Endothelial cell of umbilical vein (primary cell): ENCODE results near the gene UPF1. TPM values are rescaled to one million over a fixed set of nuclear protein-coding genes. Genes with fewer than 3 reads are reported as not detected.

Source experiments
- BruUV-seq: library from RNA; stranded (reverse); fragments of 400-500 nt; replicated peaks from 2 replicates; lab custom pipeline; 2021; lab: Mats Ljungman, UMichigan
- CTCF ChIA-PET: fragments of 300-600, 350-600 bp; sonication (Branson Sonifier 250); formaldehyde crosslinking; loops from one replicate; lab custom pipeline; 2021; ENCODE audit warnings: antibody characterized with exemption, inconsistent platforms; lab: Charles Lee
- POLR2A ChIA-PET: fragments of 300-600, 350-600 bp; sonication (Branson Sonifier 250); formaldehyde crosslinking; loops from one replicate; lab custom pipeline; 2021; ENCODE audit warnings: antibody characterized with exemption, inconsistent platforms; lab: Charles Lee
- DNase-seq: peaks from one replicate; pipeline ENCODE4 v3.0.0-alpha.2; 2011; ENCODE audit warnings: low read depth, low spot score
- FAIRE-seq: peaks from 2 replicates; lab custom pipeline; 2011; peaks lifted over from hg19 to GRCh38; lab: Jason Lieb, UNC
- H2AFZ ChIP-seq: 2 replicates; pipeline ENCODE4 v1.6.0; 2012; ENCODE audit warnings: low read depth, low read length, control low read depth, inconsistent platforms
- H3K27ac ChIP-seq: 2 replicates; pipeline ENCODE4 v1.5.1; 2011; ENCODE audit warnings: low read depth, mild to moderate bottlenecking, control low read depth, low read length, moderate library complexity; ENCODE audit not compliant: insufficient read depth
- H3K27me3 ChIP-seq, 2 experiments: 2 replicates each; pipeline versions ENCODE4 v1.6.0 to v1.6.1; 2011; ENCODE audit warnings: low read length in 2 of 2, mixed read lengths in 1 of 2; ENCODE audit not compliant: control insufficient read depth in 2 of 2, insufficient read depth in 2 of 2
- H3K36me3 ChIP-seq, 2 experiments: 2 replicates in 1 of 2; 3 replicates in 1 of 2; pipeline ENCODE4 v1.5.1; 2011; ENCODE audit warnings: low read length in 2 of 2, mild to moderate bottlenecking in 1 of 2, moderate library complexity in 1 of 2; ENCODE audit not compliant: control insufficient read depth in 2 of 2, insufficient read depth in 2 of 2; ENCODE audit errors: extremely low read depth in 1 of 2
- H3K4me1 ChIP-seq: 3 replicates; pipeline ENCODE4 v1.5.1; 2011; ENCODE audit warnings: mild to moderate bottlenecking, low read length; ENCODE audit not compliant: control insufficient read depth, insufficient read depth; ENCODE audit errors: extremely low read depth
- H3K4me2 ChIP-seq: 2 replicates; pipeline ENCODE4 v1.6.1; 2011; ENCODE audit warnings: low read length, control low read depth, mixed read lengths; ENCODE audit not compliant: insufficient read depth
- H3K4me3 ChIP-seq, 3 experiments: fragments of 200-600 bp in 1 of 3; sonication (generic), shearing (Covaris generic) in 1 of 3; replicated peaks in 1 of 3; 2 replicates each; pipeline ENCODE4 v1.5.1; 2011 to 2016; ENCODE audit warnings: control low read depth in 3 of 3, low read length in 3 of 3, mild to moderate bottlenecking in 2 of 3, inconsistent platforms in 1 of 3, low read depth in 1 of 3, moderate library complexity in 1 of 3; ENCODE audit not compliant: insufficient read depth in 1 of 3
- H3K79me2 ChIP-seq: 2 replicates; pipeline ENCODE4 v1.6.0; 2012; ENCODE audit warnings: low read length, inconsistent platforms; ENCODE audit not compliant: control insufficient read depth, insufficient read depth
- H3K9ac ChIP-seq: replicated peaks from 2 replicates; pipeline ENCODE3; 2011; ENCODE audit warnings: low read length, control low read depth; ENCODE audit not compliant: insufficient read depth; ENCODE audit errors: extremely low read depth
- H3K9me1 ChIP-seq: replicated peaks from 3 replicates; pipeline ENCODE4 v1.6.0; 2011; ENCODE audit warnings: mild to moderate bottlenecking, low read length; ENCODE audit not compliant: control insufficient read depth, insufficient read depth; ENCODE audit errors: extremely low read depth
- H3K9me3 ChIP-seq: replicated peaks from 2 replicates; pipeline ENCODE4 v1.5.1; 2012; ENCODE audit warnings: low read length, inconsistent platforms; ENCODE audit not compliant: control insufficient read depth, insufficient read depth
- H4K20me1 ChIP-seq: replicated peaks from 2 replicates; pipeline ENCODE3; 2011; ENCODE audit warnings: mild to moderate bottlenecking, low read length; ENCODE audit not compliant: control insufficient read depth, insufficient read depth; ENCODE audit errors: extremely low read depth
- CTCF ChIP-seq, 2 donors: IDR thresholded peaks; 1 replicate in 1 of 2; 2 replicates in 1 of 2; pipeline ENCODE4 v1.5.1; 2011; ENCODE audit warnings: low read length in 2 of 2, mild to moderate bottlenecking in 2 of 2, moderate library complexity in 2 of 2, control low read depth in 1 of 2, inconsistent platforms in 1 of 2, low read depth in 1 of 2; ENCODE audit not compliant: insufficient read depth in 1 of 2; ENCODE audit errors: extremely low read depth in 1 of 2
- EZH2 ChIP-seq: IDR thresholded peaks from 2 replicates; pipeline ENCODE4 v1.6.1; 2012; ENCODE audit warnings: borderline replicate concordance, low read depth, mild to moderate bottlenecking, moderate library complexity, low read length, inconsistent platforms; ENCODE audit not compliant: severe bottlenecking
- FOS ChIP-seq: IDR thresholded peaks from 2 replicates; pipeline ENCODE4 v1.6.1; 2011; ENCODE audit warnings: mild to moderate bottlenecking, low read length, moderate library complexity, borderline replicate concordance; ENCODE audit not compliant: insufficient read depth
- GATA2 ChIP-seq: IDR thresholded peaks from 2 replicates; pipeline ENCODE4 v1.7.0; 2011; ENCODE audit warnings: low read depth, mild to moderate bottlenecking, moderate library complexity, mixed read lengths, low read length; ENCODE audit not compliant: insufficient read length, insufficient read depth
- JUN ChIP-seq: IDR thresholded peaks from 2 replicates; pipeline ENCODE4 v1.6.1; 2011; ENCODE audit warnings: borderline replicate concordance, low read depth; ENCODE audit not compliant: insufficient read length, insufficient read depth
- MAX ChIP-seq: IDR thresholded peaks from 2 replicates; pipeline ENCODE4 v1.6.1; 2011; ENCODE audit not compliant: insufficient read depth, insufficient read length
- MYC ChIP-seq: IDR thresholded peaks from one replicate; pipeline ENCODE4 v1.6.1; 2011; ENCODE audit warnings: mild to moderate bottlenecking, low read depth, low read length
- POLR2A ChIP-seq: IDR thresholded peaks from 2 replicates; pipeline ENCODE4 v1.6.1; 2012; ENCODE audit warnings: low read depth, mild to moderate bottlenecking, control low read depth, low read length
- POLR2AphosphoS5 ChIP-seq: IDR thresholded peaks from 2 replicates; pipeline ENCODE4 v1.6.1; 2012; ENCODE audit warnings: low read depth, mild to moderate bottlenecking, control low read depth, low read length, moderate library complexity; ENCODE audit not compliant: insufficient read depth
- dilution Hi-C: fragments of 300-500 bp; cut with MboI; formaldehyde crosslinking; loops from one replicate; pipeline ENCODE4 v1.15.0; 2019; ENCODE audit warnings: low sequenced_read_pairs; ENCODE audit not compliant: extremely low pct_ligation_motif_present
- intact Hi-C: fragments of 100-400 bp; cut with micrococcal nuclease; formaldehyde crosslinking; loops from one replicate; pipeline ENCODE4 v1.10.0; 2022
- polyA plus RNA-seq, 4 experiments: library from polyadenylated mRNA; depleted of rRNA in 3 of 4; stranded (reverse) in 3 of 4; unstranded in 1 of 4; fragments of >200 nt; gene quantifications; 2 replicates each; pipeline versions ENCODE4 v1.2.1 to v1.2.3, GENCODE V29; 2011 to 2012; ENCODE audit warnings: missing spikeins in 1 of 4
- total RNA-seq: library from RNA; stranded (reverse); gene quantifications from 2 replicates; pipeline ENCODE4 v1.2.3, GENCODE V29; 2021

UPF1 gene
- total and polyA plus RNA-seq, 2 donors (not counting 3 experiments of a cell fraction or from before 2014, with no cell fraction given) = 65.9 to 68.2 TPM

GRCh38 chr19:18863843-18864362, 32.1 kb downstream of the UPF1 start:
- dilution Hi-C loops (no loop called here), intact Hi-C loops (loop anchor here (10.0 kb wide), 1 partner anchor 51 kb away; the partner anchor contains the start of genes COPE and DDX49)
- ChIA-PET CTCF (interaction anchor here (1.1 to 4.9 kb wide), 2 partner anchors 15 to 270 kb away, joined by 5 to 32 read pairs; no protein-coding TSS in a partner anchor), POLR2A (interaction anchor here (0.6 kb wide), 1 partner anchor 306 kb away, joined by 3 read pairs; the partner anchor contains the start of gene KXD1)
- DNase-seq (no peak), FAIRE-seq (no peak)
- Histone ChIP-seq H3K27me3 (no peaks in the 10 kb centered on the region), H3K36me3 (peaks cover 24 to 51% of the 10 kb centered on the region in 2 experiments), H3K79me2 (no peaks in the 10 kb centered on the region), H3K9ac (no peak overlapping the region), H3K4me2 (no peak overlapping the region), H3K9me1 (no peaks in the 10 kb centered on the region), H2AFZ (no peak overlapping the region), H3K4me1 (peaks cover 11% of the 10 kb centered on the region), H4K20me1 (no peaks in the 10 kb centered on the region), H3K4me3 (no peak overlapping the region), H3K27ac (no peak overlapping the region), H3K9me3 (no peaks in the 10 kb centered on the region)
- no TSS peak for BruUV-seq
- no peak for TF ChIP-seq CTCF (IDR thresholded peaks at IDR 0.05; ENCODE audit: extremely low read depth in 1 of 2, insufficient read depth in 1 of 2, low read depth in 1 of 2, low read length in 2 of 2)
- no peak for TF ChIP-seq MYC
- no peak for TF ChIP-seq POLR2A
- TF ChIP-seq POLR2AphosphoS5 = no peak
- TF ChIP-seq MAX = no peak
- TF ChIP-seq GATA2 = no peak
- no peak for TF ChIP-seq JUN
- no peak for TF ChIP-seq EZH2
- no peak for TF ChIP-seq FOS
